Nephron (organoid): ENCODE results near the gene EHBP1.

Source experiments
- H3K27ac Mint-ChIP-seq, 3 experiments: 2 replicates each; pipeline ENCODE4 v1.8.0; 2020; ENCODE audit warnings: mixed read lengths in 3 of 3, mild to moderate bottlenecking in 2 of 3, moderate library complexity in 1 of 3
- H3K27me3 Mint-ChIP-seq: 2 replicates; pipeline ENCODE4 v1.8.0; 2021; ENCODE audit warnings: low read depth, mild to moderate bottlenecking, moderate library complexity, mixed read lengths
- H3K36me3 Mint-ChIP-seq: 2 replicates; pipeline ENCODE4 v1.8.0; 2020; ENCODE audit warnings: low read depth, mixed read lengths
- H3K4me1 Mint-ChIP-seq: 2 replicates; pipeline ENCODE4 v1.8.0; 2020; ENCODE audit warnings: mixed read lengths
- H3K4me3 Mint-ChIP-seq, 3 experiments: 2 replicates each; pipeline ENCODE4 v1.8.0; 2020; ENCODE audit warnings: mild to moderate bottlenecking in 3 of 3, mixed read lengths in 3 of 3, moderate library complexity in 2 of 3
- H3K9me3 Mint-ChIP-seq: 2 replicates; pipeline ENCODE4 v1.8.0; 2020; ENCODE audit warnings: mixed read lengths
- CTCF ChIP-seq, 3 experiments: fragments of 200-600 bp; sonication (generic); IDR thresholded peaks; one replicate each; pipeline ENCODE4 v1.5.0; 2021; ENCODE audit warnings: antibody characterized with exemption in 3 of 3; ENCODE audit not compliant: unreplicated experiment in 3 of 3

Gene EHBP1

GRCh38 chr2:62669180-62669579 is 36.3 kb upstream of the EHBP1 start:
- TF ChIP-seq CTCF (IDR thresholded peaks at IDR 0.05; ENCODE audit: unreplicated experiment in 3 of 3), result no peak
- Mint-ChIP-seq H3K27me3 (no peaks in the 10 kb centered on the region), H3K4me1 (peaks cover 14% of the 10 kb centered on the region), H3K9me3 (no peaks in the 10 kb centered on the region), H3K4me3 (no peak overlapping the region), H3K36me3 (no peaks in the 10 kb centered on the region), H3K27ac (no peak overlapping the region)

DNA sequence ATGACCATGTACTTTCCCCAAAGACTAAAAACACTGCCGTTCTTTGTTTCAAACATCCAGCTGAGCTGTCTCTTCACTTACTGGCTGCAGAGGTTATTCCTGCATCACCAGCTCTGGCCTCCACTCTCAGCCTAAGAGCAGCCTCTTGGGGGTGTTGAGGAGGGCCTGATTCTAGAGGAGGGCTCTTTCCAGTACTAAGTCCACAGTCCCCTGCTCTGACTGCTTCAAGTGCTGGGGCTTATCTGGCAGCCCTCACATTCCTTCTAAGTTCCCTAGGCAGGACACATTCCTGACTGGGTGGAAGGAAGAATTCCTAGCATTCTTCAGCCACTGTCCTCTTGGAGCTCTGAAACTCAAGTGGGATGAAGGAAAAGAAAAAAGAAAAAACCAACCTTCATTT is 32.9 kb upstream of the EHBP1 start:
- no peaks in the 10 kb centered on the region for H3K4me1 Mint-ChIP-seq
- no peak overlapping the region for H3K27ac Mint-ChIP-seq
- TF ChIP-seq CTCF (IDR thresholded peaks at IDR 0.05; ENCODE audit: unreplicated experiment in 3 of 3), result no peak
- no peaks in the 10 kb centered on the region for H3K27me3 Mint-ChIP-seq
- H3K4me3 Mint-ChIP-seq, result no peak overlapping the region
- no peaks in the 10 kb centered on the region for H3K36me3 Mint-ChIP-seq
- no peaks in the 10 kb centered on the region for H3K9me3 Mint-ChIP-seq

DNA sequence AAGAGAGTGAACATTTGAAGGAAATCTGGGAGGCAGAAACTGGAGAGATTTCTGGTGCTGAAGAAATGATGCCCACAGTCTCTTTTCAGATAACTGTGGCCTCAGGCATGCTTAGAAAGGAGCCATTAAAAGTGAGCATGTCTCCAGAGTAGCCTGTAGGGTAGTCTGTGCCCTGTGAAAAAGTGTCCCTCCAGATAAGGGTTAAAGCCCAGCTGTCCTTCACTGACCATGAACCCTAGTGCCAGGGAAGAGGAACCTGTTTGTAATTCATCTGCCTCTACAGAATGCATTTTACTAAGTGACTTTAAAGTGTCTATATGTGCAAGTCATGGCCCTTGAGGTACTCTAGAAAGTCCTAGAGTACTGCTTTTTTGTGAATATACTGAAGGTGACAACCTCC is 30.5 kb upstream of the EHBP1 start:
- H3K27ac Mint-ChIP-seq, result no peak overlapping the region
- no peak for TF ChIP-seq CTCF (IDR thresholded peaks at IDR 0.05; ENCODE audit: unreplicated experiment in 3 of 3)
- no peak overlapping the region for H3K4me3 Mint-ChIP-seq
- H3K9me3 Mint-ChIP-seq, result no peaks in the 10 kb centered on the region
- no peaks in the 10 kb centered on the region for H3K36me3 Mint-ChIP-seq
- no peaks in the 10 kb centered on the region for H3K27me3 Mint-ChIP-seq
- no peaks in the 10 kb centered on the region for H3K4me1 Mint-ChIP-seq

DNA sequence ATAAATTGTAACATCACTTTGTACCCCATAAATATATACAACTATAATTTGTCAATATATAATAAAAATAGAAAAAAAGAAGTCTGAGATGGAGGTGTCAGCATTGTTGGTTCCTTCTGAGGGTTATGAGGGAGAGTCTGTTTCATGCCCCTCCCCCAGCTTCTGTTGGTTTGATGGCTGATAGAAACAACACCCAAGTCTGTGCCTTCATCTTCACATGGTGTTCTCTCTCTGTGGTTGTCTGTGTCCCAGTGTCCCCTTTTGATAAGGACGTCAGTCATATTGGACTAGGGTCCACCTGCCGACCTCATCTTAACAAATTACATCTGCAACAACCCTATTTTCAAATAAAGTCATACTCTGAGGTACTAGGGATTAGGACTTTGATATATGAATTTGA is 20.3 kb upstream of the EHBP1 start:
- H3K4me3 Mint-ChIP-seq, result no peak overlapping the region
- no peaks in the 10 kb centered on the region for H3K9me3 Mint-ChIP-seq
- H3K27me3 Mint-ChIP-seq, result no peaks in the 10 kb centered on the region
- no peak overlapping the region for H3K27ac Mint-ChIP-seq
- no peaks in the 10 kb centered on the region for H3K4me1 Mint-ChIP-seq
- no peak for TF ChIP-seq CTCF (IDR thresholded peaks at IDR 0.05; ENCODE audit: unreplicated experiment in 3 of 3)
- no peaks in the 10 kb centered on the region for H3K36me3 Mint-ChIP-seq

GRCh38 chr2:62686012-62686685 is 19.4 kb upstream of the EHBP1 start:
- no peak overlapping the region for H3K4me3 Mint-ChIP-seq
- no peaks in the 10 kb centered on the region for H3K36me3 Mint-ChIP-seq
- no peaks in the 10 kb centered on the region for H3K27me3 Mint-ChIP-seq
- no peak for TF ChIP-seq CTCF (IDR thresholded peaks at IDR 0.05; ENCODE audit: unreplicated experiment in 3 of 3)
- H3K9me3 Mint-ChIP-seq, result no peaks in the 10 kb centered on the region
- no peaks in the 10 kb centered on the region for H3K4me1 Mint-ChIP-seq
- H3K27ac Mint-ChIP-seq, result no peak overlapping the region

DNA sequence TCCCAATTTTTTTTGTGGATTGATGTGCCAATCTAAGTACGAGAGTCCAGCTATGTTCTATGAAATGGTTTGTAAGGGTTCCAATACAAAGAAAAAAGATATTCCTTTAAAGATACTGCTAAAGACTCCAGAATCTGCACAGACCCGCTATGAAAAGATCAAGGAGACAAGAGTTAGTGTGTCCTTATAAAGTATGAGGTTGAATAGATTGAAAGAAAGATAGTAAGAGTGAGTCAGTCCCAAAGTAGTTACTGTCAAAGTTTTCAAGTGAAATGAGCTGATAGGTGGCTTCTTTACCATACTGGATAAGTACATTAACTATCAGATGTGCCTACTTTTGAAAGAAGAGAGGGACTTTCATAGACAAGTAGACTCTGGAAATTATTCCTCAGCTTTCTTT is 17.9 kb upstream of the EHBP1 start:
- H3K36me3 Mint-ChIP-seq, result no peaks in the 10 kb centered on the region
- H3K4me3 Mint-ChIP-seq, result no peak overlapping the region
- H3K4me1 Mint-ChIP-seq, result no peaks in the 10 kb centered on the region
- no peaks in the 10 kb centered on the region for H3K9me3 Mint-ChIP-seq
- TF ChIP-seq CTCF (IDR thresholded peaks at IDR 0.05; ENCODE audit: unreplicated experiment in 3 of 3), result no peak
- H3K27ac Mint-ChIP-seq, result no peak overlapping the region
- H3K27me3 Mint-ChIP-seq, result no peaks in the 10 kb centered on the region
